Right atrium auricular region (tissue), 2 donors: ENCODE measurements around the gene DAAM2. TPM values are rescaled to one million over a fixed set of nuclear protein-coding genes. Genes with fewer than 3 reads are reported as not detected.

ENCODE experiments used
- DNase-seq: peaks from one replicate; pipeline ENCODE4 v3.0.0-alpha.2; 2019; ENCODE audit warnings: low spot score
- H3K27ac ChIP-seq, 2 donors: fragments of 200-600 bp; sonication (generic); 1 replicate in 1 of 2; 2 replicates in 1 of 2; pipeline ENCODE4 v1.5.1; 2016 to 2019
- H3K27me3 ChIP-seq, 2 donors: fragments of 200-600 bp; sonication (generic); one replicate each; pipeline versions ENCODE4 v1.5.1 to v1.6.0; 2017 to 2019
- H3K36me3 ChIP-seq: fragments of 200-600 bp; sonication (generic); one replicate; pipeline ENCODE4 v1.5.1; 2016
- H3K4me1 ChIP-seq, 2 donors: fragments of 200-600 bp; sonication (generic); one replicate each; pipeline versions ENCODE4 v1.5.1 to v1.6.0; 2017 to 2019
- H3K4me3 ChIP-seq, 2 donors: fragments of 200-600 bp; sonication (generic); 1 replicate in 1 of 2; 2 replicates in 1 of 2; pipeline ENCODE4 v1.5.1; 2017 to 2019; ENCODE audit warnings: mild to moderate bottlenecking in 1 of 2, moderate library complexity in 1 of 2
- H3K9me3 ChIP-seq, 2 donors: fragments of 200-600 bp; sonication (generic); one replicate each; pipeline ENCODE4 v1.5.1; 2019
- CTCF ChIP-seq, 2 donors: fragments of 200-600 bp; sonication (generic); IDR thresholded peaks; one replicate each; pipeline ENCODE4 v1.5.1; 2019; ENCODE audit warnings: antibody characterized with exemption in 2 of 2
- total RNA-seq, 2 donors: library from RNA; depleted of rRNA; stranded (reverse); fragments of >200 nt; gene quantifications; one replicate each; pipeline ENCODE4 v1.1.0, GENCODE V29; 2016

DAAM2 gene
- total RNA-seq, 2 donors from 2014 or later: 8.3 to 9.7 TPM

- Histone ChIP-seq H3K4me1 (peaks cover 0 to 22% of the 10 kb centered on the region in 2 donors), H3K4me3 (no peak overlapping the region), H3K27me3 (no peaks in the 10 kb centered on the region), H3K9me3 (no peaks in the 10 kb centered on the region), H3K36me3 (no peaks in the 10 kb centered on the region), H3K27ac (no peak overlapping the region)
- no peak for TF ChIP-seq CTCF (IDR thresholded peaks at IDR 0.05)
- no peak for DNase-seq
These were observed 44.4 kb downstream of the DAAM2 start for GRCh38 chr6:39836606-39837005.

GRCh38 chr6:39839445-39839844 is 47.3 kb downstream of the DAAM2 start:
- no peak for TF ChIP-seq CTCF (IDR thresholded peaks at IDR 0.05)
- H3K4me1 ChIP-seq: peaks cover 0 to 22% of the 10 kb centered on the region in 2 donors
- no peak overlapping the region for H3K27ac ChIP-seq

GRCh38 chr6:39840781-39841180 is 48.6 kb downstream of the DAAM2 start:
- DNase-seq: no peak
- Histone ChIP-seq H3K27ac (no peak overlapping the region), H3K9me3 (no peaks in the 10 kb centered on the region), H3K36me3 (no peaks in the 10 kb centered on the region), H3K4me3 (no peak overlapping the region), H3K4me1 (peaks cover 0 to 18% of the 10 kb centered on the region in 2 donors), H3K27me3 (no peaks in the 10 kb centered on the region)
- TF ChIP-seq CTCF (IDR thresholded peaks at IDR 0.05): no peak

More at GRCh38 chr6:39839445-39839844, 47.3 kb downstream of the DAAM2 start:
- no peaks in the 10 kb centered on the region for H3K27me3 ChIP-seq
- DNase-seq: no peak
- no peaks in the 10 kb centered on the region for H3K9me3 ChIP-seq
- H3K36me3 ChIP-seq: no peaks in the 10 kb centered on the region
- no peak overlapping the region for H3K4me3 ChIP-seq

- TF ChIP-seq CTCF (IDR thresholded peaks at IDR 0.05): no peak
- no peak overlapping the region for H3K4me3 ChIP-seq
- H3K36me3 ChIP-seq: no peaks in the 10 kb centered on the region
- peaks cover 0 to 13% of the 10 kb centered on the region in 2 donors for H3K4me1 ChIP-seq
- no peak overlapping the region for H3K27ac ChIP-seq
- no peak for DNase-seq
- H3K27me3 ChIP-seq: no peaks in the 10 kb centered on the region
- no peaks in the 10 kb centered on the region for H3K9me3 ChIP-seq
These were observed 49.1 kb downstream of the DAAM2 start for GRCh38 chr6:39841291-39841690.

- Histone ChIP-seq H3K27ac (no peak overlapping the region), H3K27me3 (no peaks in the 10 kb centered on the region), H3K4me3 (no peak overlapping the region), H3K9me3 (no peaks in the 10 kb centered on the region), H3K36me3 (no peaks in the 10 kb centered on the region), H3K4me1 (peaks cover 0 to 15% of the 10 kb centered on the region in 2 donors)
- no peak for TF ChIP-seq CTCF (IDR thresholded peaks at IDR 0.05)
- no peak for DNase-seq
These were observed 49.7 kb downstream of the DAAM2 start for GRCh38 chr6:39841923-39842322.

GRCh38 chr6:39843305-39844020 is 51.3 kb downstream of the DAAM2 start:
- Histone ChIP-seq H3K9me3 (no peaks in the 10 kb centered on the region), H3K27ac (peak overlapping the region in 1 of 2 donors; percentile 39), H3K4me3 (no peak overlapping the region), H3K4me1 (peaks cover 0 to 19% of the 10 kb centered on the region in 2 donors), H3K27me3 (no peaks in the 10 kb centered on the region), H3K36me3 (no peaks in the 10 kb centered on the region)
- TF ChIP-seq CTCF (IDR thresholded peaks at IDR 0.05): no peak
- DNase-seq: no peak
